ENCODE measurements around the gene SEPTIN5. TPM values are rescaled to one million over a fixed set of nuclear protein-coding genes. Genes with fewer than 3 reads are reported as not detected.

The SEPTIN5 gene
- total RNA-seq, 3 donors from 2014 or later (not counting 1 experiment from before 2014, with no cell fraction given) = 0.52 to 4.5 (median 1.9) TPM

GRCh38 chr22:19720150-19720827 lies 6.0 kb downstream of the SEPTIN5 start:
- DNase-seq (no peak), ATAC-seq (no peak)
- no peaks in the 10 kb centered on the region for H3K36me3 Mint-ChIP-seq
- no peak overlapping the region for H3K4me3 ChIP-seq (ENCODE audit: low read length)
- intact Hi-C loops (cut with micrococcal nuclease) = no loop called here
- WGBS (ENCODE audit: insufficient coverage) = 93% methylated on average over 26 of the region's 26 CpGs
- no peak overlapping the region for H3K27ac ChIP-seq (ENCODE audit: low read length)
- H3K4me1 ChIP-seq (ENCODE audit: control insufficient read depth, insufficient read depth, low read length) = peaks cover 25% of the 10 kb centered on the region
- peak overlapping the region; percentile 78 for H3K4me3 Mint-ChIP-seq
- no peaks in the 10 kb centered on the region for H3K9me3 Mint-ChIP-seq
- peaks cover 0 to 22% of the 10 kb centered on the region in 2 donors for H3K4me1 Mint-ChIP-seq
- peaks cover 36% of the 10 kb centered on the region for H3K27me3 ChIP-seq (ENCODE audit: control insufficient read depth, insufficient read depth, low read length)
- H3K27ac Mint-ChIP-seq = no peak overlapping the region
- TF ChIP-seq CTCF (IDR thresholded peaks at IDR 0.05) = no peak
- no peaks in the 10 kb centered on the region for H3K36me3 ChIP-seq (ENCODE audit: control insufficient read depth, insufficient read depth, low read length)
- no peaks in the 10 kb centered on the region for H3K9me3 ChIP-seq (ENCODE audit: control insufficient read depth, insufficient read depth, low read length)
- H3K27me3 Mint-ChIP-seq (ENCODE audit: low read depth in 2 of 2) = peaks cover 27 to 41% of the 10 kb centered on the region in 2 donors

DNA sequence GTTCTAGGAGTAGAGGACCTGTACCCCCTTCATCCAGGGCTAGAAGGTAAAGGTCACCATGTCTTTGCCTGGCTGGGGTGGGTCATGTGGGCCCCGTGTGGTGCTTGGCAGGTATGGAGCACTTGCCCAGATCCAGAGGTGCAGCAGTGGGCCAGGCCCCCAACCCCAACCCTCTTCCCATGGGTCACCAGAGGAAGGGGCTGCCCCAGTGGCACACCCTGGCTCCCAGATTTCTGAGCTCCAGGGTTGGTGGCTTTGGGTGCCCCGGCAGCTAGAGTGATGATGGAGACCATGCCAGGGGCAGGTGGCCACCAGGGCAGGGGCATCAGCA lies 6.7 kb downstream of the SEPTIN5 start:
- peaks cover 25% of the 10 kb centered on the region for H3K4me1 ChIP-seq (ENCODE audit: control insufficient read depth, insufficient read depth, low read length)
- no peak overlapping the region for H3K27ac ChIP-seq (ENCODE audit: low read length)
- Mint-ChIP-seq H3K4me1 (peaks cover 0 to 23% of the 10 kb centered on the region in 2 donors), H3K36me3 (no peaks in the 10 kb centered on the region), H3K4me3 (no peak overlapping the region), H3K9me3 (no peaks in the 10 kb centered on the region), H3K27me3 (ENCODE audit: low read depth in 2 of 2) (peaks cover 29 to 44% of the 10 kb centered on the region in 2 donors), H3K27ac (no peak overlapping the region)
- TF ChIP-seq CTCF (IDR thresholded peaks at IDR 0.05) = no peak
- DNase-seq = no peak
- no peak overlapping the region for H3K4me3 ChIP-seq (ENCODE audit: low read length)
- H3K9me3 ChIP-seq (ENCODE audit: control insufficient read depth, insufficient read depth, low read length) = no peaks in the 10 kb centered on the region
- 91% methylated on average over 2 of the region's 2 CpGs for WGBS (ENCODE audit: insufficient coverage)
- peaks cover 31% of the 10 kb centered on the region for H3K27me3 ChIP-seq (ENCODE audit: control insufficient read depth, insufficient read depth, low read length)
- ATAC-seq = no peak
- no peaks in the 10 kb centered on the region for H3K36me3 ChIP-seq (ENCODE audit: control insufficient read depth, insufficient read depth, low read length)
- intact Hi-C loops (cut with micrococcal nuclease) = no loop called here

DNA sequence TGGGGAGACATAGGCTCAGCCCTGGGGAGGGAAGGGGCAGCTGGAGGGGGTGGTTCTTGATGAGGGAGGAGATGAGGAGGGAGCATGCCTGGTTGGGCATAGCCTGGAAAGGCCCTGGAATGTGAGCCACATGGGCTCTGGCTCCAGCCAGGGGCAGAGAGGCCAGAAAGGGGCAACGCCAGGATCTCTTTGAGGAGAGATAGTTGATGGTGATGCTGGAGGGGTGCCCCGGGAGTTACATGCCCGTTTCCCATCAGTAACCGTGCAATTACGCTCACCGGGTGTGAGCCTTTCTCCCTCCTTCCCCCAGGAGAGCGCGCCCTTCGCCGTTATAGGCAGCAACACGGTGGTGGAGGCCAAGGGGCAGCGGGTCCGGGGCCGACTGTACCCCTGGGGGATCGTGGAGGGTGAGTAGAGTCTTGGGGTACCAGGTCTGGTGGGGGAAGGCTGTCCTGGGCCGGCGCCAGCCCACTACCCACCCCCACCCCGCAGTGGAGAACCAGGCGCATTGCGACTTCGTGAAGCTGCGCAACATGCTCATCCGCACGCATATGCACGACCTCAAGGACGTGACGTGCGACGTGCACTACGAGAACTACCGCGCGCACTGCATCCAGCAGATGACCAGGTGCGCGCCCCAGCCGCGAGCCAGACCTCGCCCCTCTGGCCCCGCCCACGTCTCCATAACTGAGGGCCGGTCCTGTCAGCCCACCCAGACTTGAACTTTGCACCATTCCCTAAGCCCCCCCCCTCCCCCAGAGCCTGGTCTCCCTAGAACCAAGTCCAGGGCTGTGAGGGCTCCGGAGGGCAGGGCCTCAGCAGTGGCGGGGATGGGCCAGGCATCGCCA lies 7.3 kb downstream of the SEPTIN5 start:
- TF ChIP-seq CTCF (IDR thresholded peaks at IDR 0.05) = no peak
- no peaks in the 10 kb centered on the region for H3K9me3 ChIP-seq (ENCODE audit: control insufficient read depth, insufficient read depth, low read length)
- Mint-ChIP-seq H3K36me3 (no peaks in the 10 kb centered on the region), H3K4me1 (peaks cover 0 to 23% of the 10 kb centered on the region in 2 donors), H3K4me3 (no peak overlapping the region), H3K27ac (no peak overlapping the region), H3K27me3 (ENCODE audit: low read depth in 2 of 2) (peaks cover 29 to 44% of the 10 kb centered on the region in 2 donors), H3K9me3 (no peaks in the 10 kb centered on the region)
- H3K4me3 ChIP-seq (ENCODE audit: low read length) = no peak overlapping the region
- H3K4me1 ChIP-seq (ENCODE audit: control insufficient read depth, insufficient read depth, low read length) = peaks cover 25% of the 10 kb centered on the region
- H3K27me3 ChIP-seq (ENCODE audit: control insufficient read depth, insufficient read depth, low read length) = peaks cover 28% of the 10 kb centered on the region
- ATAC-seq = no peak
- H3K36me3 ChIP-seq (ENCODE audit: control insufficient read depth, insufficient read depth, low read length) = no peaks in the 10 kb centered on the region
- 92% methylated on average over 41 of the region's 44 CpGs for WGBS (ENCODE audit: insufficient coverage)
- H3K27ac ChIP-seq (ENCODE audit: low read length) = no peak overlapping the region
- intact Hi-C loops (cut with micrococcal nuclease) = no loop called here
- DNase-seq = no peak

Data from natural killer cell (primary cell).